Fibroblast of skin of back (primary cell): ENCODE results near the gene CUX1.
"Not testable (repeated sequence)": the region's sequence is repeated elsewhere in the genome, so short reads cannot be mapped to it uniquely, and the experiment has no call there.

Experiments
- DNase-seq: peaks from one replicate; pipeline ENCODE4 v3.0.0-alpha.2; 2013

CUX1 gene

GRCh38 chr7:101919363-101920115 lies 102.1 kb downstream of the CUX1 start:
- DNase-seq, result no peak

GRCh38 chr7:101921061-101921460 lies 103.6 kb downstream of the CUX1 start:
- no peak for DNase-seq

DNA sequence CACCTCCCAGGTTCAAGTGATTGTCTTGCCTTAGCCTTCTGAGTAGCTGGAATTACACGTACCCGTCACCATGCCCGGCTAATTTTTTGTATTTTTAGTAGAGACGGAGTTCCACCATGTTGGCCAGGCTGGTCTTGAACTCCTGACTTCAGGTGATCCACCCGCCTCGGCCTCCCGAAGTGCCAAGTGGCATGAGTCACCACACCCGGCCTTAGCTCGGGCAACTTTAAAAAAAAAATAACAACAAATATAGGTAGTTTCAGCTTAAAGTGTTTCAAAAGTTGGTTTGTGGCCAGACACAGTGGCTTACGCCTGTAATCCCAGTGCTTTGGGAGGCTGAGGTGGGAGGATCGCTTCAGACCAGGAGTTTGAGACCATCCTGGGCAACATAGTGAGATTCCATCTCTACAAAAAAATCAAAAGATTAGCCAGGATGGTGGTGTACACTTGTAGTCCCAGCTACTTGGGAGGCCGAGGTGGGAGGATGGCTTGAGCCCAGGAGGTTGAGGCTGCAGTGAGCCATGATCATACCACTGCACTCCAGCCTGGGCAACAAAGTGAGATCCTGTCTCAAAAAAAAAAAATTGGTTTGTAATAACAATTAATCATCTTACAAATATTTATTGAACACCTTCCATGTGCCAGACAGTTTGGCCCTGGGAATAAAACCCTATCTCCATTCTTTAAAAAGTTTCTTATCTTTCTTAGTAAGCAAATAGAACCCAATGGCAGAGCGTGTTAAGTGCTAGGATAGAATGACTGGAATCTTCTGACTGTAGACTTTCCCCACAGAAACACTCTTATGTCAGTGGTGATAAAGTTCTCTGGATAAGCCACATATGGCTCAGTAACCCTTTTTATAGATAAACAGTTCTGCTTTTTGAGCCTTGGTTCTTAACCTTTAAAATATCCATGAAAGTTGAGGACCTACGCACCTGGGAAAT lies 104.4 kb downstream of the CUX1 start:
- DNase-seq, result peak; percentile 72

- DNase-seq, result peak; percentile 71
Observed at GRCh38 chr7:101922631-101923601, 105.5 kb downstream of the CUX1 start.

- no peak for DNase-seq
Observed at GRCh38 chr7:101923602-101923985, 106.2 kb downstream of the CUX1 start.

GRCh38 chr7:101924171-101924570 lies 106.7 kb downstream of the CUX1 start:
- peak; percentile 94 for DNase-seq

DNA sequence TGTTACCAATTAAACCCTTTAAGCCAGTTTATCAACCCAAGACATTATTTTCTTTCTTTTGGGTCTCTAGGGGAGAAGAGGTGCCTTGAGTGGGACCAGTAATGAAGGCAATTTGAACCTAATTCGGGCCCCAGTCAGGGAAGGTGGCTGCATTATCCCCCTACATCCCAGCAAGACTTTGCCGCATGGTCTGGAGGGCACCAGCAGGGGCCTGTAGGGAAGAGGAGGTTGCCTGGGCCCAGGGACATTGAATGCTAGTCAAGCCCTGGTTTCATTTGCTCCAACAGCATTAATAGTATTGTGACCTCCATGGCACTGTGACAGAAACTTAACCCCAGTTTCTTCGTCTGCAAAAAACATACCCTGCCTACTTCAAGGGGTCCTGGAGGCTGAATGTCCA lies 108.8 kb downstream of the CUX1 start:
- no peak for DNase-seq

DNA sequence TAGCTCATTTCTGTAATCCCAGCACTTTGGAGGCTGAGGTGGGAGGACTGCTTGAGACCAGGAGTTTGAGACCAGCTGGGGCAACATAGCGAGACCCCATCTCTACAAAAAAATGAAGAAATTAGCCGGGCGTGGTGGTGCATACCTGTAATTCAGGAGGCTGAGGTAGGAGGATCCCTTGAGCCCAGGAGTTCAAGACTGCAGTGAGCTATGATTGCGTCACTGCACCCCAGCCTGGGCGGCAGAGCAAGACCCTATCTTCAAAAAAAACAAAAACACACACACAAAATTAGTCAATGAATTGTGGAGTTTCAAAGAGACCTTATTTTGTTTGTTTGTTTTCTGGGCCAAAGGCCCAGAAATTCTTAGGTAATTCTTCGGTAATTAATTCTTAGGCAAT lies 110.0 kb downstream of the CUX1 start:
- no peak for DNase-seq

DNA sequence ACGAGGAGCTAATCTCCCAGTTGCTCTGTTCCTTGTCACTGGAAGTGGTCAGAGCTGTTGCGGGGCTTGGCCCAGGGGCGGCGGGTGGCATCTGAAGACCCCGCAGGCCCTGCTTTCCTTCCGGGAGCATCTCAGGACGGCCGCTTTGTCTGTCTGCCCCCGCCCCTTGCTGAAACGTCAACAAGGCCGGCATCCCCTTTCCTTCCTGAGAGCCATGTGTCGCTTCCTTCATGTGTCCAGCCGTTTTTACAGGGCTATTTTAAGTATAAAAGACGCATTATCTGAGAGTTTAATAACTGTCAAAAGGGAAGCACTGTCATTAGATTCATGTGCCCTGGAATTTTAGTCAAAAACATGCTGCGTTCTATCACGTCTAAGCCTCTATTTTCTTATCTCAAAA lies 110.4 kb downstream of the CUX1 start:
- no peak for DNase-seq

DNA sequence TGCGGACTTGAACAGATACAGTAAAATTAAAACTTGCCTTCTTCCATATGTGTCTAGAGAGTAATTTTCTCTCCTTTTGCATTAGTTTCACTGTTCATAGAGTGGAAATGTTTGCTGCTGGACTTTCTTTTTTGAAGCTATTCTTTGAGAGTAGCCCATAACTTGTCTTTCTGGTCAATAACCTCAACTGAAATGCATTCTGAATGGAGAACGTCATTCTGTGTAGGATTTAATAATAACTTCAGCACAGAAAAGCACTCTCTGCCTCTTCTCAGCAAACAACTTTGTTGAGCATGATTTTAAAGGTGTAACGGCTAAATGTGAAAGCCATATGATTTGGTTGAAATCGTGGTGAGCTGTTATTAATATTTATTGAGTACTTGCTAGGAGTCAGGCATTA lies 111.8 kb downstream of the CUX1 start:
- DNase-seq, result no peak

- DNase-seq, result not testable (repeated sequence)
Observed at GRCh38 chr7:101929911-101930310, 112.5 kb downstream of the CUX1 start.

- DNase-seq, result no peak
Observed at GRCh38 chr7:101932083-101932482, 114.7 kb downstream of the CUX1 start.

DNA sequence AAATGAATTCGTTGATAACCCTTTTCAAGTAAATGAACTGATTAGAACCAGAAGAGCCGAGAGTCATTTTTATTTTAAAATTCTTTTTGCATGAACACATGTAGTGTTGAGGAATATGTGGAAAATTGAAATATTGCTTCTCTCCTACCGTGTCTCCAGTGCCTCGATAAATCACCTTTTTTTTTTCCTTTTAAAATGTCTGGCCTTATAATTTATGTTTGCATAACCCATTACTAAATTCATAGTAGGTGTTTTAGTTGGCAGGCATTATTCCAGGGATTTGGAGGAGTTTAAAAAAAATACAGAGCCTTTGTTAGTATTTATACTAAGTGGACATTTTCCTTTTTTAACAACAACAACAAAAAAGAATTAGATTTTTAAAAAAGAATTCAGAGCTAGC lies 115.6 kb downstream of the CUX1 start:
- no peak for DNase-seq

GRCh38 chr7:101933688-101934121 lies 116.3 kb downstream of the CUX1 start:
- no peak for DNase-seq

- no peak for DNase-seq
Observed at GRCh38 chr7:101934618-101935017, 117.2 kb downstream of the CUX1 start.

DNA sequence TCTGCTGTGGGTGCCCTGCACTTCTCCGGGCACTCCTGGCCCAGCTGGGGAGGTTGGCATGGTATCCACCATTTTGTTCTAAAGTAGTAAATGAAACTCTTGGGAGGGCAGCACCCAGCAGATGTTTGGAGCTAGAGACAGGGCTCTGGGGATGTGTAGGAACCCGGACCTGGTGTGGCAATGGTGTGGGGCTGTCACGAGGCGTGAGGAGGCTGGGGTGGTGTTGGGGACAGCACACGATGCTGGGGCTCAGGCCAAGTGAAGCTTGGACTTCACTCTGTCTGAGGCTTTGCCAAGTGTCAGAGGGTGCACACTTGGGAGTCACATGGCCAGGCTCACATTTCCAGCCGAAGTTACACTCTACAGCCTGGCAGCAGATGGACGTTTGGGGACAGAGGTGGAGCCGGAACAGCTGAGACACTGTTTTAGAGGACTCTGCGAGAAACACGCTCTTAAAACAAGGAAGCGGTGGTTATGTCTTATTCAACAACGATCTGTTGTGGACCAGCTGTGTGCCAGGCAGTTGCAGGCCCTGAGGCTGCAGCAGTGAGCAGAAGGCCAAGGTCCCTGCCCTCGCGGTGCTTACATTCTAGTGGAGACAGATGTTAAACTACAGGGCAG lies 118.2 kb downstream of the CUX1 start:
- DNase-seq, result no peak

GRCh38 chr7:101936223-101936610 lies 118.8 kb downstream of the CUX1 start:
- DNase-seq, result no peak

GRCh38 chr7:101936611-101937231 lies 119.3 kb downstream of the CUX1 start:
- peak; percentile 57 for DNase-seq

- no peak for DNase-seq
Observed at GRCh38 chr7:101937717-101938514, 120.5 kb downstream of the CUX1 start.

DNA sequence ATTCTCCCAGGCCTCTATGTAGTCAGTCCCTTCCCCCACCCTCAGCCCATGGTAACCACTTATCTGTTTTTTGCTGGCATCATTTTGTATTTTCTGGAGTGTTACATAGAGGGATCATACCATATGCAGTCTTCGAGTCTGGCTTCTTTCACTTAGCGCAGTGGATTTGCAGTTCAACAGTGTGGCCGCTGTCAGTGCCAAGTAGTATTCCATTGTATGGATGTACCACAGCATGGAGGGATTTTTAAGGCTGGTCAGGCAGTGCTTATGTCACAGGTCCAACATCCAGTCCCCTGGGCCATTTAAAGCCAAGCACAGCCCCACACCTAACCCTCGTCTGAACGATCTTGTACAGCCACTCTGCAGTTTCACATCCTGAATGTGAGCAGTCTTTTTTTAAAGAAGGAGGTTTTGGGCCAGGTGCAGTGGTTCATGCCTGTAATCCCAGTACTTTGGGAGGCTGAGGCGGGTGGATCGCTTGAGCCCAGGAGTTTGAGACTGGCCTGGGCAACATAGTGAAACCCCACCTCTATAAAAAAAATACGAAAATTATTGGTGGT lies 121.8 kb downstream of the CUX1 start:
- DNase-seq, result no peak
